H9 (cell line): ENCODE data around the gene TEX2. TPM values are rescaled to one million over a fixed set of nuclear protein-coding genes. Genes with fewer than 3 reads are reported as not detected.

Experiments
- DNase-seq: peaks from one replicate; pipeline ENCODE4 v3.0.0-alpha.2; 2017
- H2AFZ ChIP-seq: one replicate; pipeline ENCODE4 v1.6.1; 2013; ENCODE audit warnings: mild to moderate bottlenecking, low read length, control low read depth, moderate library complexity
- H2AK5ac ChIP-seq: 2 replicates; pipeline ENCODE4 v1.6.1; 2013; ENCODE audit warnings: low read length, control low read depth, mixed read lengths; ENCODE audit not compliant: insufficient read length
- H2BK120ac ChIP-seq: one replicate; pipeline ENCODE4 v1.6.1; 2013; ENCODE audit warnings: low read depth, mild to moderate bottlenecking, low read length, control low read depth, inconsistent platforms; ENCODE audit not compliant: poor library complexity, severe bottlenecking
- H2BK12ac ChIP-seq: 2 replicates; pipeline ENCODE4 v1.6.1; 2013; ENCODE audit warnings: low read length, control low read depth, mixed read lengths, low read depth; ENCODE audit not compliant: insufficient read length
- H2BK15ac ChIP-seq: 2 replicates; pipeline ENCODE4 v1.6.1; 2013; ENCODE audit warnings: low read depth, low read length, control low read depth
- H2BK20ac ChIP-seq: one replicate; pipeline ENCODE4 v1.6.1; 2013; ENCODE audit warnings: low read depth, mild to moderate bottlenecking, low read length, control low read depth, inconsistent platforms; ENCODE audit not compliant: poor library complexity, severe bottlenecking
- H2BK5ac ChIP-seq: 2 replicates; pipeline ENCODE4 v1.6.1; 2013; ENCODE audit warnings: low read length, control low read depth, mixed read lengths; ENCODE audit not compliant: insufficient read length
- H3K14ac ChIP-seq: 2 replicates; pipeline ENCODE4 v1.6.1; 2013; ENCODE audit warnings: low read length, control low read depth; ENCODE audit not compliant: insufficient read depth
- H3K18ac ChIP-seq: 2 replicates; pipeline ENCODE4 v1.6.1; 2013; ENCODE audit warnings: low read depth, mild to moderate bottlenecking, mixed read lengths, low read length, control low read depth; ENCODE audit not compliant: insufficient read length
- H3K23ac ChIP-seq: 2 replicates; pipeline ENCODE4 v1.6.1; 2013; ENCODE audit warnings: low read length, control low read depth, mixed read lengths, low read depth; ENCODE audit not compliant: insufficient read length
- H3K23me2 ChIP-seq: 2 replicates; pipeline ENCODE4 v1.6.1; 2013; ENCODE audit warnings: low read depth, mild to moderate bottlenecking, mixed read lengths, low read length, control low read depth; ENCODE audit not compliant: insufficient read length, poor library complexity, severe bottlenecking
- H3K27ac ChIP-seq: 2 replicates; pipeline ENCODE4 v1.5.1; 2013; ENCODE audit warnings: low read length, control low read depth, mixed read lengths, low read depth; ENCODE audit not compliant: insufficient read length
- H3K27me3 ChIP-seq: 2 replicates; pipeline ENCODE4 v1.6.1; 2013; ENCODE audit warnings: low read length, control low read depth, inconsistent platforms; ENCODE audit not compliant: insufficient read depth
- H3K4ac ChIP-seq: 2 replicates; pipeline ENCODE4 v1.6.1; 2013; ENCODE audit warnings: low read depth, mild to moderate bottlenecking, control low read depth, inconsistent platforms, low read length, moderate library complexity
- H3K4me1 ChIP-seq: 2 replicates; pipeline ENCODE4 v1.6.1; 2013; ENCODE audit warnings: low read length, control low read depth, inconsistent platforms; ENCODE audit not compliant: insufficient read depth
- H3K4me2 ChIP-seq: 2 replicates; pipeline ENCODE4 v1.6.1; 2013; ENCODE audit warnings: low read length, control low read depth, mixed read lengths; ENCODE audit not compliant: insufficient read length, insufficient read depth
- H3K56ac ChIP-seq: 2 replicates; pipeline ENCODE4 v1.6.1; 2013; ENCODE audit warnings: low read depth, mild to moderate bottlenecking, mixed read lengths, low read length, control low read depth; ENCODE audit not compliant: insufficient read length
- H3K79me1 ChIP-seq: 2 replicates; pipeline ENCODE4 v1.6.1; 2013; ENCODE audit warnings: low read depth, mild to moderate bottlenecking, moderate library complexity, low read length, control low read depth, inconsistent platforms; ENCODE audit not compliant: insufficient read depth, poor library complexity, severe bottlenecking
- H3K79me2 ChIP-seq: 2 replicates; pipeline ENCODE4 v1.6.1; 2013; ENCODE audit warnings: low read length, control low read depth, inconsistent platforms; ENCODE audit not compliant: insufficient read depth
- H3K9ac ChIP-seq: 2 replicates; pipeline ENCODE4 v1.6.1; 2013; ENCODE audit warnings: low read length, control low read depth, mixed read lengths; ENCODE audit not compliant: insufficient read length; ENCODE audit errors: extremely low read depth
- H3K9me3 ChIP-seq: one replicate; pipeline ENCODE4 v1.6.1; 2013; ENCODE audit warnings: low read depth, low read length, inconsistent platforms; ENCODE audit not compliant: control insufficient read depth
- H3T11ph ChIP-seq: one replicate; pipeline ENCODE4 v1.6.1; 2013; ENCODE audit warnings: mild to moderate bottlenecking, low read length, control low read depth, inconsistent platforms
- H4K20me1 ChIP-seq: one replicate; pipeline ENCODE4 v1.6.1; 2013; ENCODE audit not compliant: control insufficient read depth, insufficient read length, insufficient read depth
- H4K5ac ChIP-seq: 2 replicates; pipeline ENCODE4 v1.6.1; 2013; ENCODE audit warnings: low read depth, mild to moderate bottlenecking, mixed read lengths, low read length, control low read depth; ENCODE audit not compliant: insufficient read length
- H4K8ac ChIP-seq: replicated peaks from 2 replicates; pipeline ENCODE4 v1.6.1; 2013; ENCODE audit warnings: low read length, control low read depth, mixed read lengths, low read depth; ENCODE audit not compliant: insufficient read length
- H4K91ac ChIP-seq: 2 replicates; pipeline ENCODE4 v1.6.1; 2013; ENCODE audit warnings: low read depth, mild to moderate bottlenecking, moderate library complexity, mixed read lengths, low read length, control low read depth; ENCODE audit not compliant: insufficient read length
- H3K27ac Mint-ChIP-seq, 3 experiments: 2 replicates in 2 of 3; 3 replicates in 1 of 3; pipeline ENCODE4 v1.8.0; 2020 to 2021; ENCODE audit warnings: mixed read lengths in 3 of 3, mild to moderate bottlenecking in 1 of 3, moderate library complexity in 1 of 3
- H3K27me3 Mint-ChIP-seq: 2 replicates; pipeline ENCODE4 v1.8.0; 2021; ENCODE audit warnings: low read depth, mild to moderate bottlenecking, moderate library complexity, mixed read lengths
- H3K36me3 Mint-ChIP-seq, 3 experiments: 2 replicates in 2 of 3; 3 replicates in 1 of 3; pipeline ENCODE4 v1.8.0; 2020 to 2021; ENCODE audit warnings: low read depth in 3 of 3, mixed read lengths in 3 of 3; ENCODE audit not compliant: insufficient read depth in 1 of 3
- H3K4me1 Mint-ChIP-seq, 2 experiments: 2 replicates each; pipeline ENCODE4 v1.8.0; 2020; ENCODE audit warnings: mixed read lengths in 2 of 2
- H3K4me3 Mint-ChIP-seq, 2 experiments: 2 replicates in 1 of 2; 3 replicates in 1 of 2; pipeline ENCODE4 v1.8.0; 2020 to 2021; ENCODE audit warnings: mild to moderate bottlenecking in 2 of 2, mixed read lengths in 2 of 2, moderate library complexity in 1 of 2
- H3K9me3 Mint-ChIP-seq, 2 experiments: 2 replicates in 1 of 2; 3 replicates in 1 of 2; pipeline ENCODE4 v1.8.0; 2020; ENCODE audit warnings: mild to moderate bottlenecking in 2 of 2, mixed read lengths in 2 of 2, moderate library complexity in 1 of 2
- CTCF ChIP-seq: fragments of 200-600 bp; sonication (generic); conservative IDR thresholded peaks from 3 replicates; pipeline ENCODE4 v1.8.0; 2021; ENCODE audit warnings: antibody characterized with exemption, mild to moderate bottlenecking
- WGBS: extraction: QIAGEN DNeasy Blood & Tissue Kit; methylation state at CpG from one replicate; pipeline ENCODE4 v1.1.7; 2013; ENCODE audit warnings: missing lambda C conversion rate, low lambda C conversion rate, mixed read lengths; ENCODE audit not compliant: insufficient read length; ENCODE audit errors: extremely low coverage; 5-methylcytosine and 5-hydroxymethylcytosine counted together
- total RNA-seq: library from RNA; stranded (reverse); gene quantifications from 2 replicates; pipeline ENCODE4 v1.2.1, GENCODE V29; 2021

Gene TEX2
- total RNA-seq, 1 experiment from 2014 or later, result 12.2 TPM

- Histone ChIP-seq H3K27me3 (no peaks in the 10 kb centered on the region), H2BK120ac (no peak overlapping the region), H4K91ac (no peak overlapping the region), H2BK12ac (no peak overlapping the region), H3K9ac (no peak overlapping the region), H4K8ac (no peak overlapping the region), H2BK5ac (no peak overlapping the region), H3K4me1 (no peaks in the 10 kb centered on the region; the same call in 1 of the 2 replicates), H4K20me1 (no peaks in the 10 kb centered on the region), H3K4me2 (no peak overlapping the region), H3K14ac (no peak overlapping the region), H3K79me1 (no peaks in the 10 kb centered on the region), H3K4ac (no peak overlapping the region), H3K23ac (no peak overlapping the region), H4K5ac (no peak overlapping the region), H3K18ac (no peak overlapping the region), H2AK5ac (no peak overlapping the region), H3K79me2 (no peaks in the 10 kb centered on the region), H2AFZ (no peak overlapping the region), H3K56ac (no peak overlapping the region), H3K27ac (no peak overlapping the region), H3K9me3 (no peaks in the 10 kb centered on the region), H2BK15ac (no peak overlapping the region), H3T11ph (no peak overlapping the region), H2BK20ac (no peak overlapping the region), H3K23me2 (no peaks in the 10 kb centered on the region)
- no peak overlapping the region for H3K27ac Mint-ChIP-seq
- no peak for TF ChIP-seq CTCF
- peaks cover 7 to 13% of the 10 kb centered on the region in 2 experiments for H3K4me1 Mint-ChIP-seq
- H3K4me3 Mint-ChIP-seq, result no peak overlapping the region
- WGBS, result no CpG with 5 or more reads among the region's 12 CpGs
- DNase-seq, result peak; percentile 20
- no peaks in the 10 kb centered on the region for H3K27me3 Mint-ChIP-seq
- no peaks in the 10 kb centered on the region for H3K9me3 Mint-ChIP-seq
- H3K36me3 Mint-ChIP-seq, result no peaks in the 10 kb centered on the region
These were observed 152.5 kb downstream of the TEX2 start for GRCh38 chr17:64110379-64111152.
